Endothelial cell of umbilical vein (primary cell): ENCODE measurements around the gene PYHIN1. TPM values are rescaled to one million over a fixed set of nuclear protein-coding genes. Genes with fewer than 3 reads are reported as not detected.

Experiments used
- BruUV-seq: library from RNA; stranded (reverse); fragments of 400-500 nt; replicated peaks from 2 replicates; lab custom pipeline; 2021; lab: Mats Ljungman, UMichigan
- CTCF ChIA-PET: fragments of 300-600, 350-600 bp; sonication (Branson Sonifier 250); formaldehyde crosslinking; loops from one replicate; lab custom pipeline; 2021; ENCODE audit warnings: antibody characterized with exemption, inconsistent platforms; lab: Charles Lee
- POLR2A ChIA-PET: fragments of 300-600, 350-600 bp; sonication (Branson Sonifier 250); formaldehyde crosslinking; loops from one replicate; lab custom pipeline; 2021; ENCODE audit warnings: antibody characterized with exemption, inconsistent platforms; lab: Charles Lee
- DNase-seq: peaks from one replicate; pipeline ENCODE4 v3.0.0-alpha.2; 2011; ENCODE audit warnings: low read depth, low spot score
- FAIRE-seq: peaks from 2 replicates; lab custom pipeline; 2011; peaks lifted over from hg19 to GRCh38; lab: Jason Lieb, UNC
- H2AFZ ChIP-seq: 2 replicates; pipeline ENCODE4 v1.6.0; 2012; ENCODE audit warnings: low read depth, low read length, control low read depth, inconsistent platforms
- H3K27ac ChIP-seq: 2 replicates; pipeline ENCODE4 v1.5.1; 2011; ENCODE audit warnings: low read depth, mild to moderate bottlenecking, control low read depth, low read length, moderate library complexity; ENCODE audit not compliant: insufficient read depth
- H3K27me3 ChIP-seq, 2 experiments: 2 replicates each; pipeline versions ENCODE4 v1.6.0 to v1.6.1; 2011; ENCODE audit warnings: low read length in 2 of 2, mixed read lengths in 1 of 2; ENCODE audit not compliant: control insufficient read depth in 2 of 2, insufficient read depth in 2 of 2
- H3K36me3 ChIP-seq, 2 experiments: 2 replicates in 1 of 2; 3 replicates in 1 of 2; pipeline ENCODE4 v1.5.1; 2011; ENCODE audit warnings: low read length in 2 of 2, mild to moderate bottlenecking in 1 of 2, moderate library complexity in 1 of 2; ENCODE audit not compliant: control insufficient read depth in 2 of 2, insufficient read depth in 2 of 2; ENCODE audit errors: extremely low read depth in 1 of 2
- H3K4me1 ChIP-seq: 3 replicates; pipeline ENCODE4 v1.5.1; 2011; ENCODE audit warnings: mild to moderate bottlenecking, low read length; ENCODE audit not compliant: control insufficient read depth, insufficient read depth; ENCODE audit errors: extremely low read depth
- H3K4me2 ChIP-seq: 2 replicates; pipeline ENCODE4 v1.6.1; 2011; ENCODE audit warnings: low read length, control low read depth, mixed read lengths; ENCODE audit not compliant: insufficient read depth
- H3K4me3 ChIP-seq, 3 experiments: fragments of 200-600 bp in 1 of 3; sonication (generic), shearing (Covaris generic) in 1 of 3; replicated peaks in 1 of 3; 2 replicates each; pipeline ENCODE4 v1.5.1; 2011 to 2016; ENCODE audit warnings: control low read depth in 3 of 3, low read length in 3 of 3, mild to moderate bottlenecking in 2 of 3, inconsistent platforms in 1 of 3, low read depth in 1 of 3, moderate library complexity in 1 of 3; ENCODE audit not compliant: insufficient read depth in 1 of 3
- H3K79me2 ChIP-seq: 2 replicates; pipeline ENCODE4 v1.6.0; 2012; ENCODE audit warnings: low read length, inconsistent platforms; ENCODE audit not compliant: control insufficient read depth, insufficient read depth
- H3K9ac ChIP-seq: replicated peaks from 2 replicates; pipeline ENCODE3; 2011; ENCODE audit warnings: low read length, control low read depth; ENCODE audit not compliant: insufficient read depth; ENCODE audit errors: extremely low read depth
- H3K9me1 ChIP-seq: replicated peaks from 3 replicates; pipeline ENCODE4 v1.6.0; 2011; ENCODE audit warnings: mild to moderate bottlenecking, low read length; ENCODE audit not compliant: control insufficient read depth, insufficient read depth; ENCODE audit errors: extremely low read depth
- H3K9me3 ChIP-seq: replicated peaks from 2 replicates; pipeline ENCODE4 v1.5.1; 2012; ENCODE audit warnings: low read length, inconsistent platforms; ENCODE audit not compliant: control insufficient read depth, insufficient read depth
- H4K20me1 ChIP-seq: replicated peaks from 2 replicates; pipeline ENCODE3; 2011; ENCODE audit warnings: mild to moderate bottlenecking, low read length; ENCODE audit not compliant: control insufficient read depth, insufficient read depth; ENCODE audit errors: extremely low read depth
- CTCF ChIP-seq, 2 donors: IDR thresholded peaks; 1 replicate in 1 of 2; 2 replicates in 1 of 2; pipeline ENCODE4 v1.5.1; 2011; ENCODE audit warnings: low read length in 2 of 2, mild to moderate bottlenecking in 2 of 2, moderate library complexity in 2 of 2, control low read depth in 1 of 2, inconsistent platforms in 1 of 2, low read depth in 1 of 2; ENCODE audit not compliant: insufficient read depth in 1 of 2; ENCODE audit errors: extremely low read depth in 1 of 2
- EZH2 ChIP-seq: IDR thresholded peaks from 2 replicates; pipeline ENCODE4 v1.6.1; 2012; ENCODE audit warnings: borderline replicate concordance, low read depth, mild to moderate bottlenecking, moderate library complexity, low read length, inconsistent platforms; ENCODE audit not compliant: severe bottlenecking
- FOS ChIP-seq: IDR thresholded peaks from 2 replicates; pipeline ENCODE4 v1.6.1; 2011; ENCODE audit warnings: mild to moderate bottlenecking, low read length, moderate library complexity, borderline replicate concordance; ENCODE audit not compliant: insufficient read depth
- GATA2 ChIP-seq: IDR thresholded peaks from 2 replicates; pipeline ENCODE4 v1.7.0; 2011; ENCODE audit warnings: low read depth, mild to moderate bottlenecking, moderate library complexity, mixed read lengths, low read length; ENCODE audit not compliant: insufficient read length, insufficient read depth
- JUN ChIP-seq: IDR thresholded peaks from 2 replicates; pipeline ENCODE4 v1.6.1; 2011; ENCODE audit warnings: borderline replicate concordance, low read depth; ENCODE audit not compliant: insufficient read length, insufficient read depth
- MAX ChIP-seq: IDR thresholded peaks from 2 replicates; pipeline ENCODE4 v1.6.1; 2011; ENCODE audit not compliant: insufficient read depth, insufficient read length
- MYC ChIP-seq: IDR thresholded peaks from one replicate; pipeline ENCODE4 v1.6.1; 2011; ENCODE audit warnings: mild to moderate bottlenecking, low read depth, low read length
- POLR2A ChIP-seq: IDR thresholded peaks from 2 replicates; pipeline ENCODE4 v1.6.1; 2012; ENCODE audit warnings: low read depth, mild to moderate bottlenecking, control low read depth, low read length
- POLR2AphosphoS5 ChIP-seq: IDR thresholded peaks from 2 replicates; pipeline ENCODE4 v1.6.1; 2012; ENCODE audit warnings: low read depth, mild to moderate bottlenecking, control low read depth, low read length, moderate library complexity; ENCODE audit not compliant: insufficient read depth
- dilution Hi-C: fragments of 300-500 bp; cut with MboI; formaldehyde crosslinking; loops from one replicate; pipeline ENCODE4 v1.15.0; 2019; ENCODE audit warnings: low sequenced_read_pairs; ENCODE audit not compliant: extremely low pct_ligation_motif_present
- intact Hi-C: fragments of 100-400 bp; cut with micrococcal nuclease; formaldehyde crosslinking; loops from one replicate; pipeline ENCODE4 v1.10.0; 2022
- polyA plus RNA-seq, 4 experiments: library from polyadenylated mRNA; depleted of rRNA in 3 of 4; stranded (reverse) in 3 of 4; unstranded in 1 of 4; fragments of >200 nt; gene quantifications; 2 replicates each; pipeline versions ENCODE4 v1.2.1 to v1.2.3, GENCODE V29; 2011 to 2012; ENCODE audit warnings: missing spikeins in 1 of 4
- total RNA-seq: library from RNA; stranded (reverse); gene quantifications from 2 replicates; pipeline ENCODE4 v1.2.3, GENCODE V29; 2021

PYHIN1 gene
- total and polyA plus RNA-seq, 2 donors (not counting 3 experiments of a cell fraction or from before 2014, with no cell fraction given): not detected

GRCh38 chr1:158983235-158983634 lies 51.9 kb downstream of the PYHIN1 start:
- Histone ChIP-seq H4K20me1 (no peaks in the 10 kb centered on the region), H3K79me2 (no peaks in the 10 kb centered on the region), H3K27me3 (peaks cover 2 to 8% of the 10 kb centered on the region in 2 experiments), H3K9me3 (no peaks in the 10 kb centered on the region), H3K27ac (no peak overlapping the region), H3K36me3 (no peaks in the 10 kb centered on the region), H3K4me3 (no peak overlapping the region), H3K9ac (no peak overlapping the region), H3K9me1 (no peaks in the 10 kb centered on the region), H2AFZ (no peak overlapping the region), H3K4me2 (no peak overlapping the region), H3K4me1 (no peaks in the 10 kb centered on the region)
- dilution Hi-C loops: no loop called here
- TF ChIP-seq POLR2A (no peak), JUN (no peak), GATA2 (no peak), MYC (no peak), CTCF (IDR thresholded peaks at IDR 0.05; ENCODE audit: extremely low read depth in 1 of 2, insufficient read depth in 1 of 2, low read depth in 1 of 2, low read length in 2 of 2) (no peak), FOS (no peak), MAX (no peak), EZH2 (no peak), POLR2AphosphoS5 (no peak)
- CTCF ChIA-PET: no interaction called here
- BruUV-seq: no TSS peak
- DNase-seq (no peak), FAIRE-seq (no peak)
- intact Hi-C loops: no loop called here
- POLR2A ChIA-PET: no interaction called here
